Erythroblast (primary cell): Measurements from ENCODE around the gene AOAH.

ENCODE experiments used
- GATA1 ChIP-seq: IDR thresholded peaks from 2 replicates; pipeline ENCODE4 v1.6.1; 2011; ENCODE audit warnings: low read depth, mild to moderate bottlenecking, control low read depth, low read length, moderate library complexity
- POLR2A ChIP-seq: IDR thresholded peaks from 2 replicates; pipeline ENCODE4 v1.6.1; 2011; ENCODE audit warnings: mild to moderate bottlenecking, low read length

DNA sequence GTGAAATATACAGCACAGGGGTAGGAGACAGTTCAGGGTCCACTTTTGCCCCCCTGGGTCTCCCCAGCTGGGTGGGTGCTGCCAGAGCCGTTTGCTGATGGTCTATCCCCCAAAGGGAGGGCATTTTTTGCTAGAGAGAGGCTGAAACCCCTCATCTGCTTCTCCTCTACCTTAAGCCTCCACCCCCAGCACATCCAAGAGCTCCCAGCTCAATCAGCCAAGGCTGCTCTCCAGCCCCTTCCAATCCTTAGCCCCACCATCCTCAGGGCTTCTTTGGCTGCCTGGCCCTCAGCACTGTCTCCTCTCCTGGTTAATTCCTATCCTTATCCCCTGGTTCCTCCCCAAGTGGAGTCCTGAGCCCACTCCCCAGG, 153.1 kb downstream of the AOAH start:
- TF ChIP-seq POLR2A (no peak), GATA1 (no peak)
